HEK293T (cell line): ENCODE results near the gene CDH13.

Experiments used
- CTCF ChIA-PET: fragments of 350-600 bp; formaldehyde crosslinking; extraction: SDS; loops from one replicate; lab custom pipeline; 2021; ENCODE audit warnings: antibody characterized with exemption, inconsistent platforms; lab: Yijun Ruan, JAX
- POLR2A ChIA-PET: fragments of 350-600 bp; formaldehyde crosslinking; extraction: SDS; loops from one replicate; lab custom pipeline; 2020; ENCODE audit warnings: antibody characterized with exemption, inconsistent platforms; lab: Yijun Ruan, JAX
- DNase-seq: peaks from one replicate; pipeline ENCODE4 v3.0.0; 2012; ENCODE audit warnings: mixed read lengths; ENCODE audit errors: extremely low spot score
- ARNT ChIP-seq: fragments of 450-650 bp; IDR thresholded peaks from 2 replicates; pipeline ENCODE4 v1.6.1; 2017; ENCODE audit warnings: mild to moderate bottlenecking
- BHLHE40 ChIP-seq: fragments of 450-650 bp; IDR thresholded peaks from 2 replicates; pipeline ENCODE4 v1.6.1; 2016; ENCODE audit warnings: mild to moderate bottlenecking, moderate library complexity, borderline replicate concordance
- CTBP1 ChIP-seq: fragments of 450-650 bp; IDR thresholded peaks from 2 replicates; pipeline ENCODE4 v1.6.1; 2016; ENCODE audit warnings: borderline replicate concordance
- ELF4 ChIP-seq: fragments of 450-650 bp; IDR thresholded peaks from 2 replicates; pipeline ENCODE4 v1.6.1; 2017; ENCODE audit warnings: antibody characterized with exemption
- FOXA1 ChIP-seq: fragments of 450-650 bp; IDR thresholded peaks from 2 replicates; pipeline ENCODE4 v1.6.1; 2016; ENCODE audit warnings: mild to moderate bottlenecking
- FOXK2 ChIP-seq: fragments of 450-650 bp; IDR thresholded peaks from 2 replicates; pipeline ENCODE4 v1.6.1; 2016; ENCODE audit warnings: mild to moderate bottlenecking
- FOXM1 ChIP-seq: fragments of 450-650 bp; IDR thresholded peaks from 2 replicates; pipeline ENCODE4 v1.6.1; 2017; ENCODE audit warnings: mild to moderate bottlenecking, borderline replicate concordance
- HDGF ChIP-seq: fragments of 450-650 bp; IDR thresholded peaks from 2 replicates; pipeline ENCODE4 v1.6.1; 2017; ENCODE audit warnings: antibody characterized with exemption, borderline replicate concordance
- L3MBTL2 ChIP-seq: fragments of 450-650 bp; conservative IDR thresholded peaks from 2 replicates; pipeline ENCODE4 v1.6.1; 2016; ENCODE audit warnings: mild to moderate bottlenecking
- LEF1 ChIP-seq: fragments of 450-650 bp; IDR thresholded peaks from 2 replicates; pipeline ENCODE4 v1.6.1; 2017; ENCODE audit warnings: mild to moderate bottlenecking, borderline replicate concordance
- NFRKB ChIP-seq: fragments of 450-650 bp; IDR thresholded peaks from 2 replicates; pipeline ENCODE4 v1.6.1; 2016; ENCODE audit warnings: mild to moderate bottlenecking, moderate library complexity
- PKNOX1 ChIP-seq: fragments of 450-650 bp; IDR thresholded peaks from 2 replicates; pipeline ENCODE4 v1.6.1; 2016
- SP1 ChIP-seq: fragments of 450-650 bp; IDR thresholded peaks from 2 replicates; pipeline ENCODE4 v1.6.1; 2017
- SUZ12 ChIP-seq: fragments of 450-650 bp; IDR thresholded peaks from 2 replicates; pipeline ENCODE4 v1.6.1; 2016; ENCODE audit warnings: mild to moderate bottlenecking
- TARDBP ChIP-seq: fragments of 450-650 bp; IDR thresholded peaks from 2 replicates; pipeline ENCODE4 v1.6.1; 2016
- ZNF384 ChIP-seq: fragments of 450-650 bp; IDR thresholded peaks from 2 replicates; pipeline ENCODE4 v1.6.1; 2016

Gene CDH13

GRCh38 chr16:83830091-83830768 is 1203.5 kb downstream of the CDH13 start:
- ChIA-PET CTCF (no interaction called here), POLR2A (no interaction called here)
- TF ChIP-seq FOXA1 (no peak), NFRKB (no peak), L3MBTL2 (no peak), SP1 (no peak), LEF1 (no peak), SUZ12 (no peak), ZNF384 (no peak), ELF4 (no peak)
- no peak for DNase-seq

GRCh38 chr16:83830769-83831455 is 1204.1 kb downstream of the CDH13 start:
- TF ChIP-seq HDGF, result no peak
- TF ChIP-seq FOXA1, result no peak
- TF ChIP-seq TARDBP, result no peak
- no peak for DNase-seq
- ChIA-PET POLR2A (no interaction called here), CTCF (no interaction called here)

- ChIA-PET POLR2A (no interaction called here), CTCF (no interaction called here)
- TF ChIP-seq SP1 (no peak), FOXK2 (no peak), TARDBP (no peak), HDGF (no peak), PKNOX1 (no peak), ARNT (no peak), CTBP1 (no peak), L3MBTL2 (no peak), LEF1 (no peak), NFRKB (no peak), FOXM1 (no peak), BHLHE40 (no peak), FOXA1 (no peak), ELF4 (no peak), SUZ12 (no peak), ZNF384 (no peak)
- no peak for DNase-seq
Observed at GRCh38 chr16:83831456-83831987, 1204.8 kb downstream of the CDH13 start.

GRCh38 chr16:83833921-83834320 is 1207.2 kb downstream of the CDH13 start:
- no peak for DNase-seq
- TF ChIP-seq NFRKB, result no peak
- no peak for TF ChIP-seq ELF4
- TF ChIP-seq SUZ12, result no peak
- no peak for TF ChIP-seq BHLHE40
- no peak for TF ChIP-seq LEF1
- no peak for TF ChIP-seq ZNF384
- TF ChIP-seq HDGF, result no peak
- no peak for TF ChIP-seq TARDBP
- TF ChIP-seq ARNT, result no peak
- no peak for TF ChIP-seq FOXM1
- TF ChIP-seq FOXK2, result no peak
- no peak for TF ChIP-seq CTBP1
- TF ChIP-seq FOXA1, result no peak
- no peak for TF ChIP-seq L3MBTL2
- no peak for TF ChIP-seq PKNOX1
- no peak for TF ChIP-seq SP1
- ChIA-PET CTCF (no interaction called here), POLR2A (no interaction called here)

GRCh38 chr16:83835586-83836566 is 1209.1 kb downstream of the CDH13 start:
- CTCF ChIA-PET, result interaction anchor here (0.7 kb wide), 1 partner anchor 9 kb away, joined by 3 read pairs; no protein-coding TSS in a partner anchor
- POLR2A ChIA-PET, result no interaction called here
- no peak for DNase-seq
- TF ChIP-seq CTBP1 (no peak), NFRKB (no peak), TARDBP (no peak), ELF4 (no peak), SP1 (no peak), ZNF384 (no peak), ARNT (no peak), FOXA1 (no peak), BHLHE40 (no peak), PKNOX1 (no peak), SUZ12 (no peak), L3MBTL2 (no peak), FOXK2 (no peak), FOXM1 (no peak)
